GM12891 (cell line): ENCODE results near the gene PLCZ1.

ENCODE experiments used
- DNase-seq: peaks from one replicate; pipeline ENCODE4 v3.0.0; 2011; ENCODE audit warnings: low spot score; ENCODE audit not compliant: insufficient read length
- FAIRE-seq: peaks from 2 replicates; lab custom pipeline; 2011; peaks lifted over from hg19 to GRCh38; lab: Jason Lieb, UNC
- PAX5 ChIP-seq: IDR thresholded peaks from 2 replicates; pipeline ENCODE4 v1.6.1; 2011; ENCODE audit warnings: low read length, moderate library complexity, mild to moderate bottlenecking; ENCODE audit not compliant: insufficient read depth, severe bottlenecking
- POLR2A ChIP-seq: IDR thresholded peaks from 2 replicates; pipeline ENCODE4 v1.6.1; 2011; ENCODE audit warnings: low read depth, low read length, control low read depth
- POLR2AphosphoS5 ChIP-seq: IDR thresholded peaks from 2 replicates; pipeline ENCODE4 v1.6.1; 2011; ENCODE audit warnings: low read depth, low read length, control low read depth
- POU2F2 ChIP-seq: IDR thresholded peaks from 2 replicates; pipeline ENCODE4 v1.6.1; 2011; ENCODE audit warnings: low read depth, mild to moderate bottlenecking, control low read depth, low read length, moderate library complexity
- SPI1 ChIP-seq: IDR thresholded peaks from 2 replicates; pipeline ENCODE4 v1.6.1; 2011; ENCODE audit warnings: low read depth, low read length, control low read depth
- TAF1 ChIP-seq: IDR thresholded peaks from 2 replicates; pipeline ENCODE4 v1.6.1; 2011; ENCODE audit warnings: low read depth, low read length, control low read depth

PLCZ1 gene

DNA sequence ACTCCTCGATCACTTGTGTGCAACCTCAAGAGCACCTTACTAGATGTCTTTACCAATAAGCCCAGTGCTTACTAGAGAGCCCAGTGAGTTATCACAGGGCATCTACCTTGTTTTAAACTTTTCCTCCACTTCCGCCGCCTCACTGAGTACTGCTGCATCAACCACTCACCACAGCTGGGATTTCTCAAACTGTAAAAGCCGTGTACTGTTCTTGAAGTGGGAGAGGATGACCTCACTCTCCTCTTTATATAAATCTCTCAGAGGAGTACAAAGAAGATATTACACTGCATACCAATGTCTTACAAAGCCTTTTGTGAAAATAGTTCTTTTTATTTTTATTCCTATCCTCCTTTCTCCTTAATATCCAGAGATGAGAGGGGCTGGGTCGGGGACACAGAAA is 94.1 kb downstream of the PLCZ1 start:
- DNase-seq = no peak
- FAIRE-seq = no peak
- TF ChIP-seq POLR2AphosphoS5 (no peak), POU2F2 (no peak), SPI1 (no peak)

DNA sequence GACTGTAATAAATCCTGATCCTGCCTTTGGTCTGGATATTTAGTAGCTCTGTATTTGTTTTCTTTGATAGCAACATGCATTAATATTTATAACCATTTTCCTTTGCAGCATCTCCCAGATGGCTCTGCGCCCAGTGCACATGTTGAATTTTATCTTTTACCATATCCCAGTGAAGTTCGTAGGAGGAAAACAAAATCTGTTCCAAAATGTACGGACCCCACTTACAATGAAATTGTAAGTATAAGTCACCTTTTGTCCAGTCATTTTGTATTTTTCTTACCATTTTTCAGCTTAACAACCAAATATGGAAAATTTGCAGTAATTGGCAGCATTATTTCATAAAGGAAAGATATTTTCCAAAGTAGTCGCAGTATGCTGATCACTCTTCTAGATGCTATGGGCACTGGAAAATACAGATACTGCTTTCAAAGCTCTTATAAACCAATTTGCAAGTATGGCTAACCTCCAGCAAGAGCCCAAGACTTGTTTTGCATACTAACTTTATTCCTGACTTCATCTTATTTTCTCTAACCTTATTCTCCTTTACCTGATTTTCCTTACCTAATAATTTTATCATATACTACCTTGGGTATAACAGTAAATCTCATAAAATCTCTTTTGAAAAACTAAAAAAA is 97.4 kb downstream of the PLCZ1 start:
- FAIRE-seq (no peak), DNase-seq (no peak)
- no peak for TF ChIP-seq POU2F2
- no peak for TF ChIP-seq SPI1
- TF ChIP-seq TAF1 = no peak
- no peak for TF ChIP-seq POLR2A

DNA sequence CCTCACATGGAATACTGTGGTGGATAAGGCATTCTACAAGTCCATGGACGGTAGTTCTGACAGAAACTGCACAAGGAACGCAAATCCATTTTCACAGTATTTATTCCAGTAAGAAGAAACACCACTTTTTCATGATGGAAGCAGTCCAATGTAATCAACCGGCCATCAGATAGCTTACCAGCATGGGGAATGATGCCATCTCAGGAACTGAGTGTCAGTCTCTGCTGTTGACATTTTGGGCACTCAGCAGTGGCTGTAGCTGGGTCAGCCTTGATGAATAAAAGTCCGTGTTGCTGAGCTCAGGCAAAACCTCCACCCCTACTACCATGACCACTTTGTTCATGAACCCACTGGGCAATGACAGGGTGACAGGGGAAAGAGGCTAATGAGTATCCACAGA is 103.4 kb downstream of the PLCZ1 start:
- TF ChIP-seq PAX5 (no peak), POLR2A (no peak), SPI1 (no peak), TAF1 (no peak), POU2F2 (no peak), POLR2AphosphoS5 (no peak)
- no peak for FAIRE-seq
- DNase-seq = no peak
